Stomach (tissue), 9 donors: Measurements from ENCODE around the gene ARFGAP3. TPM values are rescaled to one million over a fixed set of nuclear protein-coding genes. Genes with fewer than 3 reads are reported as not detected.

ENCODE experiments used
- DNase-seq, 2 donors: peaks; one replicate each; pipeline versions ENCODE4 v3.0.0 to v3.0.0-alpha.2; 2013 to 2019
- H3K27ac ChIP-seq, 5 donors: fragments of 200-600 bp in 4 of 5; sonication (generic) in 4 of 5; one replicate each; pipeline ENCODE4 v1.5.1; 2013 to 2019; ENCODE audit warnings: mild to moderate bottlenecking in 1 of 5, moderate library complexity in 1 of 5
- H3K27me3 ChIP-seq, 3 donors: fragments of 200-600 bp; sonication (generic); one replicate each; pipeline ENCODE4 v1.5.1; 2017 to 2019; ENCODE audit warnings: mixed run types in 1 of 3
- H3K36me3 ChIP-seq, 4 donors: fragments of 200-600 bp; sonication (generic); 1 replicate in 3 of 4; 2 replicates in 1 of 4; pipeline ENCODE4 v1.5.1; 2016 to 2019
- H3K4me1 ChIP-seq, 4 donors: fragments of 200-600 bp; sonication (generic); one replicate each; pipeline ENCODE4 v1.5.1; 2016 to 2019
- H3K4me3 ChIP-seq, 4 donors: fragments of 200-600 bp; sonication (generic) in 3 of 4; one replicate each; pipeline ENCODE4 v1.5.1; 2016 to 2019; ENCODE audit warnings: mild to moderate bottlenecking in 1 of 4
- H3K9me3 ChIP-seq, 4 donors: fragments of 200-600 bp; sonication (generic); one replicate each; pipeline ENCODE4 v1.5.1; 2016 to 2019
- CTCF ChIP-seq, 7 experiments: fragments of 450-650 bp in 4 of 7; fragments of 200-600 bp in 3 of 7; sonication (generic) in 3 of 7; IDR thresholded peaks; one replicate each; pipeline ENCODE4 v1.5.1; 2016 to 2019; ENCODE audit warnings: antibody characterized with exemption in 7 of 7, control low read depth in 2 of 7, mild to moderate bottlenecking in 1 of 7
- EP300 ChIP-seq: sonication (generic); formaldehyde crosslinking; IDR thresholded peaks from one replicate; pipeline ENCODE4 v1.6.1; 2017; ENCODE audit warnings: antibody characterized with exemption
- POLR2A ChIP-seq, 4 donors: fragments of 450-650 bp; IDR thresholded peaks; one replicate each; pipeline ENCODE4 v1.6.1; 2016; ENCODE audit warnings: antibody characterized with exemption in 4 of 4, control low read depth in 2 of 4, mild to moderate bottlenecking in 1 of 4, moderate library complexity in 1 of 4
- POLR2AphosphoS5 ChIP-seq, 3 donors: sonication (generic); formaldehyde crosslinking; IDR thresholded peaks; one replicate each; pipeline ENCODE4 v1.6.1; 2016; ENCODE audit warnings: antibody characterized with exemption in 3 of 3
- WGBS, 5 donors: extraction: QIAGEN DNeasy Blood & Tissue Kit in 3 of 5; methylation state at CpG; one replicate each; pipeline versions ENCODE4 v1.1.5 to v1.1.7; 2013 to 2018; 5-methylcytosine and 5-hydroxymethylcytosine counted together
- intact Hi-C: fragments of 100-400 bp; cut with DNase I; formaldehyde crosslinking; loops from one replicate; pipeline ENCODE4 v1.15.1; 2023; ENCODE audit warnings: low total_unique reads
- polyA plus RNA-seq, 3 donors: library from polyadenylated mRNA; stranded (reverse); fragments of 200-250 nt; gene quantifications; one replicate each; pipeline ENCODE4 v1.2.3, GENCODE V29; 2013
- total RNA-seq, 5 donors: library from RNA; depleted of rRNA; stranded (reverse); fragments of >200 nt; gene quantifications; one replicate each; pipeline versions ENCODE4 v1.1.0 to v1.2.3, GENCODE V29; 2014 to 2016
- donor health status: healthy with polysubstance abuse.
- donor health status: Bipolar disorder and iron deficiency.
- donor health status: healthy.

Gene ARFGAP3
- total and polyA plus RNA-seq, 8 donors: 4.6 to 77.5 (median 39.9) TPM

GRCh38 chr22:42772647-42773046 is 84.4 kb downstream of the ARFGAP3 start:
- peaks cover 14 to 47% (median 43%) of the 10 kb centered on the region in 4 donors for H3K4me1 ChIP-seq
- no peaks in the 10 kb centered on the region for H3K9me3 ChIP-seq
- no peak overlapping the region for H3K27ac ChIP-seq
- TF ChIP-seq EP300: no peak
- TF ChIP-seq POLR2AphosphoS5 (IDR thresholded peaks at IDR 0.05): no peak
- no peak for TF ChIP-seq POLR2A (IDR thresholded peaks at IDR 0.05)
- no peak for TF ChIP-seq CTCF (IDR thresholded peaks at IDR 0.05)
- WGBS, 5 donors: 83 to 98% (median 93%) methylated on average over 3 of the region's 3 CpGs
- intact Hi-C loops: no loop called here
- no peak for DNase-seq
- H3K36me3 ChIP-seq: no peaks in the 10 kb centered on the region
- no peak overlapping the region for H3K4me3 ChIP-seq
- no peaks in the 10 kb centered on the region for H3K27me3 ChIP-seq

GRCh38 chr22:42770941-42771647 is 86.0 kb downstream of the ARFGAP3 start:
- peaks cover 14 to 47% (median 43%) of the 10 kb centered on the region in 4 donors for H3K4me1 ChIP-seq
- no peaks in the 10 kb centered on the region for H3K27me3 ChIP-seq
- no peak for DNase-seq
- WGBS, 5 donors: 50 to 74% (median 56%) methylated on average over 12 to 15 of the region's 15 CpGs
- H3K4me3 ChIP-seq: no peak overlapping the region
- H3K36me3 ChIP-seq: no peaks in the 10 kb centered on the region
- intact Hi-C loops: no loop called here
- TF ChIP-seq POLR2AphosphoS5 (IDR thresholded peaks at IDR 0.05) (no peak), EP300 (no peak), POLR2A (IDR thresholded peaks at IDR 0.05) (no peak), CTCF (IDR thresholded peaks at IDR 0.05) (no peak)
- H3K27ac ChIP-seq: peak overlapping the region; percentile 74 to 82 (median 74)
- H3K9me3 ChIP-seq: no peaks in the 10 kb centered on the region

GRCh38 chr22:42770448-42770726 is 86.7 kb downstream of the ARFGAP3 start:
- Histone ChIP-seq H3K27me3 (no peaks in the 10 kb centered on the region), H3K4me3 (peak overlapping the region in 3 of 4 donors; percentile 9 to 37 (median 22)), H3K4me1 (peaks cover 14 to 47% (median 43%) of the 10 kb centered on the region in 4 donors), H3K9me3 (no peaks in the 10 kb centered on the region), H3K27ac (peak overlapping the region; percentile 74 to 82 (median 74)), H3K36me3 (no peaks in the 10 kb centered on the region)
- TF ChIP-seq POLR2A (IDR thresholded peaks at IDR 0.05): no peak
- no peak for TF ChIP-seq EP300
- no peak for TF ChIP-seq POLR2AphosphoS5 (IDR thresholded peaks at IDR 0.05)
- TF ChIP-seq CTCF (IDR thresholded peaks at IDR 0.05): no peak
- no peak for DNase-seq
- intact Hi-C loops: no loop called here
- 71 to 84% (median 77%) methylated on average over 4 of the region's 4 CpGs for WGBS, 5 donors

GRCh38 chr22:42769574-42770447 is 87.3 kb downstream of the ARFGAP3 start:
- Histone ChIP-seq H3K9me3 (no peaks in the 10 kb centered on the region), H3K4me3 (peak overlapping the region in 3 of 4 donors; percentile 9 to 37 (median 22)), H3K27me3 (no peaks in the 10 kb centered on the region), H3K36me3 (no peaks in the 10 kb centered on the region), H3K27ac (peak overlapping the region; percentile 74 to 82 (median 74)), H3K4me1 (peaks cover 14 to 47% (median 43%) of the 10 kb centered on the region in 4 donors)
- TF ChIP-seq POLR2A (IDR thresholded peaks at IDR 0.05) (no peak), POLR2AphosphoS5 (IDR thresholded peaks at IDR 0.05) (peak; percentile 33 to 90 (median 74)), EP300 (no peak), CTCF (IDR thresholded peaks at IDR 0.05) (no peak)
- 18 to 28% (median 18%) methylated on average over 36 to 50 of the region's 50 CpGs for WGBS, 5 donors
- intact Hi-C loops: no loop called here
- peak; percentile 88 to 90 for DNase-seq
